AG10803 (cell line): ENCODE data around the gene ERG.

Experiments
- DNase-seq: peaks from one replicate; pipeline ENCODE4 v3.0.0; 2010; ENCODE audit warnings: low read depth
- H3K4me3 ChIP-seq: 2 replicates; pipeline ENCODE4 v1.5.1; 2011; ENCODE audit warnings: mild to moderate bottlenecking, low read length, control low read depth
- TF ChIP-seq, protein P1 (sequence below): conservative IDR thresholded peaks from 2 replicates; pipeline ENCODE4 v1.5.1; 2011; ENCODE audit warnings: mild to moderate bottlenecking, low read length, control low read depth, inconsistent platforms

Gene ERG

DNA sequence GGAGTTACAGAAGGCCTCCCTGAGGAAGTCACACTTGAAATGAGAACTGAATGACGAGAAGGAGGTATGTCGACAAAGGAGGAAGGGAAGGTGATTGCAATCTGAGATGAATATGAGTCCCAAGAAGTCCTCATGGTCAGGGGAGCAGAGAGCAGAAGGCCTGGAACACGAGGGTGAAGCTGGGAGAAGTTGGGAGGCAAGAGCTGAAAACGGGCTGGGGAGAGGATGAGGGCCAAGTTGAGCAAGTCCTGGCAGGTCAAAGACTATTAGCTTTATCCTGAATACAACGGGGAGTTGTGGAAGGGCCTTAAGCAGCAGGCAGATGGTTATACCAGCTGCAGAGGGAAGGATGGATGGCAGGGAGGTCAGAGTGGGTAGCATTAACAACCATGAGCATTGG is 152.0 kb downstream of the ERG start:
- no peak for DNase-seq
- no peak overlapping the region for H3K4me3 ChIP-seq
- TF ChIP-seq, protein P1, sequence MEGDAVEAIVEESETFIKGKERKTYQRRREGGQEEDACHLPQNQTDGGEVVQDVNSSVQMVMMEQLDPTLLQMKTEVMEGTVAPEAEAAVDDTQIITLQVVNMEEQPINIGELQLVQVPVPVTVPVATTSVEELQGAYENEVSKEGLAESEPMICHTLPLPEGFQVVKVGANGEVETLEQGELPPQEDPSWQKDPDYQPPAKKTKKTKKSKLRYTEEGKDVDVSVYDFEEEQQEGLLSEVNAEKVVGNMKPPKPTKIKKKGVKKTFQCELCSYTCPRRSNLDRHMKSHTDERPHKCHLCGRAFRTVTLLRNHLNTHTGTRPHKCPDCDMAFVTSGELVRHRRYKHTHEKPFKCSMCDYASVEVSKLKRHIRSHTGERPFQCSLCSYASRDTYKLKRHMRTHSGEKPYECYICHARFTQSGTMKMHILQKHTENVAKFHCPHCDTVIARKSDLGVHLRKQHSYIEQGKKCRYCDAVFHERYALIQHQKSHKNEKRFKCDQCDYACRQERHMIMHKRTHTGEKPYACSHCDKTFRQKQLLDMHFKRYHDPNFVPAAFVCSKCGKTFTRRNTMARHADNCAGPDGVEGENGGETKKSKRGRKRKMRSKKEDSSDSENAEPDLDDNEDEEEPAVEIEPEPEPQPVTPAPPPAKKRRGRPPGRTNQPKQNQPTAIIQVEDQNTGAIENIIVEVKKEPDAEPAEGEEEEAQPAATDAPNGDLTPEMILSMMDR = no peak

DNA sequence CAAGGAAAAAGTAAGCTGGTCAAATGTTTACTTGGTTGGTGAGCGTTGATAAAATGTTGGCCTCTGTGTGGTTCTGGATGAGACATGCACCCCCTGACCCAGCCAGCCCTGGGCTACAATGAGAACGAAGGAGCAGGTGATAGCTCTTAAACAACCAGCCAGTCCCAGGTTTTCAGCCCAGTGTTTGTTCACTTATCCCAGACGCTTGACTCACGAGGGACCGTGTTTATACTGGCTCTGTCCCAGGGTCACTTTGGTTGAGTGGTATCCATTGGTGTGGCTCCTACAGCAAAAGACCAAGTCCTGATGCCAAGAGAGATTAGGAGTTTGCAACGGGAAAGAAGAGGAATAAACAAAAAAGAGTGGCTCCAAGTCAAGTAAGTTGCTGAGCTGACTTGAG is 154.6 kb downstream of the ERG start:
- no peak for DNase-seq
- TF ChIP-seq, protein P1 = no peak
- H3K4me3 ChIP-seq = no peak overlapping the region

DNA sequence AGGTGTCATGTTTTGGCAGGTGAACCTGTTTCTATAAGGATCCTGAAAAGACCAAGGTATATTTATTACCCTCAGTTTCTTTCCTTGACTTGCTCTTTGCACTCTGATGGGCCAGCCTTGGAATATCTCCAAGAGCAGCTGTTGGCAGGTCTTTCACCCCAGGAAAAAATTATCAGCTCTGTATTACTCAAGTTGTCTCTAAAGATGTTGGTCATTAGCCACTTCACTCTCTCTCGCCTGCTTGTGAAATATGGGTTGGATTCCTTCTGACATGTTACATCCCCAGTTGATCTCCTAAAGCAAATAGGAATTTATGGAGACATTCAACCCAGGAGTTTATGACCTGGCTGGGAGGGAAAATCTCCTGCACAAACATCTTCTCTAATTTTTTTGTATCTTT is 155.5 kb downstream of the ERG start:
- TF ChIP-seq, protein P1 = no peak
- no peak for DNase-seq
- no peak overlapping the region for H3K4me3 ChIP-seq

DNA sequence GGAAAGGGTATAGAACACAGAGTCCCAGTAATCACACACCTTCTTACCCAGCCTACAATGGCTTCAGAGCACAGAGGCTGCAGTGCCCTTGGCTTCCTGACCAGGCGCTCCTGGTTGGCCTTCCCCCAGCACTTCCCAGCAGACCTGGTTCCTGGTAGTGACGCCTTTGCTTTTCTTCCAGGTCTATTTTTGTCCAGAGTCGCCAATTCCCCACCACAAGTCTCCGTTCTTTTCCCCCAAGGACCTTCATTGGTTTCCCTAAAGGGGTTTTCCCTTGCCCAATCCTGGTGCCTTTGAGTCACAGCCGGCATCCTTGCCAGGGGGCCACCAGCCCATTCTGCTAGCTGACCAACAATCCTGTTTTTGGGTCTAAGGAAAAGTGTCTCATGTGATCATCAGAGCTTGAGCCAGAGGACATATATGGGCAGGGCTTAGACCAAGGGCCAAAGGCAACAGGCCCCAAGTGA is 156.7 kb downstream of the ERG start:
- no peak for DNase-seq
- TF ChIP-seq, protein P1 = no peak
- H3K4me3 ChIP-seq = no peak overlapping the region

DNA sequence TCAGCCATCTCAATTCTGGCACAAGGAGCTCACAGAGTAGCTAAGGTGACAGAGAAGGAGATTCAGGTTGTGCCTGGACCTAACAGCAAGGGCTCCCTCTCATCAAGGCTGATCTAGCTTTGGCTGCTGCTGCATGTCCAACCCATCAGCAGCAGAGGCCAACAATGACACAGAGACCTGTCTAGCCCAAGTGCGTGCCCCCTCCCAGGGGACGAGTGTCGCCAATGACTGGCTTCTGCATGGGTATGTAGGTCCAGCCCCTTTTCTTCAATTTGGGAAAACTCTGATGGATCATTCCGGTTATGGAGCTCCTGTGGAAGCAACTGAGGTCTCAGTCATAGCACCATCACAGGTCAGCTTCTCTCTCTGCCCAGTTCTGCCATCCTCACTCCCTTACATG is 158.1 kb downstream of the ERG start:
- no peak for DNase-seq
- TF ChIP-seq, protein P1 = no peak
- no peak overlapping the region for H3K4me3 ChIP-seq

DNA sequence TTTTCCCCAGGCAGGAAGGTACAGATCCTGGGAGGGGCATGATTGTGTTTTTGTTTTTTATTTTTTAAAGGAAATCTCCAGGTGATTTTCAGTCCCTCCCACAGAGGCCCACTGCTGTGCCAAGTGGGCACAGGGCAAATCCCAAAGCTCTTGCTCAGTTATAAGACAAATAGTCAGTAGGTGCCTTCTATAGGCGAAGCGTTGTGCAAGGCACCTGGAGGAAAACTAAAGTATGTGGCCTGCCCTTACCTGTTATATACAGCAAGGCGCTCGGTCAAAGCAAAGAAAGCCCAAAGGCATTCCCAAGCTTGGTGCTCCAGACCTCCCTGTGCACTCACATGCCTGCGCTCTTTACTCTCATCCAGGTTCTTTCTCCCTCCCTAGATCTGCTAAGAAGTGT is 160.5 kb downstream of the ERG start:
- TF ChIP-seq, protein P1 = no peak
- H3K4me3 ChIP-seq = no peak overlapping the region
- no peak for DNase-seq

GRCh38 chr21:38334866-38335265 is 163.4 kb downstream of the ERG start:
- TF ChIP-seq, protein P1 = no peak
- no peak for DNase-seq
- H3K4me3 ChIP-seq = no peak overlapping the region
